Liver (tissue), 9 donors: Measurements from ENCODE around the gene HYAL1. TPM values are rescaled to one million over a fixed set of nuclear protein-coding genes. Genes with fewer than 3 reads are reported as not detected.

ENCODE experiments used
- DNase-seq: peaks from one replicate; pipeline ENCODE4 v3.0.0-alpha.2; 2017; ENCODE audit warnings: low spot score
- H3K27ac ChIP-seq, 2 donors: one replicate each; pipeline ENCODE4 v1.7.0; 2013; ENCODE audit warnings: inconsistent platforms in 2 of 2, low read length in 2 of 2, control low read depth in 1 of 2, low read depth in 1 of 2, mild to moderate bottlenecking in 1 of 2
- H3K27me3 ChIP-seq, 4 donors: one replicate each; pipeline versions ENCODE4 v1.6.1 to v1.7.0; 2013; ENCODE audit warnings: low read length in 3 of 4, inconsistent platforms in 1 of 4, mild to moderate bottlenecking in 1 of 4, moderate library complexity in 1 of 4; ENCODE audit not compliant: control insufficient read depth in 4 of 4, insufficient read depth in 4 of 4
- H3K36me3 ChIP-seq, 4 donors: one replicate each; pipeline versions ENCODE4 v1.6.1 to v1.7.0; 2013; ENCODE audit warnings: low read length in 3 of 4, mild to moderate bottlenecking in 3 of 4, low read depth in 1 of 4, moderate library complexity in 1 of 4; ENCODE audit not compliant: control insufficient read depth in 4 of 4, insufficient read depth in 3 of 4
- H3K4me1 ChIP-seq, 4 donors: one replicate each; pipeline versions ENCODE4 v1.6.1 to v1.7.0; 2013; ENCODE audit warnings: low read length in 3 of 4, mild to moderate bottlenecking in 3 of 4, moderate library complexity in 1 of 4; ENCODE audit not compliant: control insufficient read depth in 4 of 4, insufficient read depth in 4 of 4
- H3K4me3 ChIP-seq, 3 donors: one replicate each; pipeline versions ENCODE4 v1.6.1 to v1.7.0; 2013; ENCODE audit warnings: low read length in 3 of 3, control low read depth in 1 of 3, low read depth in 1 of 3, mild to moderate bottlenecking in 1 of 3
- H3K9ac ChIP-seq, 2 donors: one replicate each; pipeline ENCODE4 v1.7.0; 2013; ENCODE audit warnings: low read length in 2 of 2, mild to moderate bottlenecking in 2 of 2, moderate library complexity in 2 of 2, control low read depth in 1 of 2, low read depth in 1 of 2
- H3K9me3 ChIP-seq, 4 donors: one replicate each; pipeline versions ENCODE4 v1.6.1 to v1.7.0; 2013; ENCODE audit warnings: low read length in 3 of 4; ENCODE audit not compliant: control insufficient read depth in 4 of 4
- EGR1 ChIP-seq, 2 donors: IDR thresholded peaks; 2 replicates each; pipeline ENCODE4 v1.6.1; 2016 to 2018; ENCODE audit warnings: antibody characterized with exemption in 2 of 2, low read depth in 2 of 2
- FOXA1 ChIP-seq: IDR thresholded peaks from 2 replicates; pipeline ENCODE4 v1.6.1; 2016; ENCODE audit warnings: antibody characterized with exemption
- FOXA2 ChIP-seq: IDR thresholded peaks from 2 replicates; pipeline ENCODE4 v1.6.1; 2016; ENCODE audit warnings: antibody characterized with exemption
- GABPA ChIP-seq, 2 donors: IDR thresholded peaks in 1 of 2; conservative IDR thresholded peaks in 1 of 2; 2 replicates each; pipeline ENCODE4 v1.6.1; 2016; ENCODE audit warnings: antibody characterized with exemption in 2 of 2, mild to moderate bottlenecking in 1 of 2, moderate library complexity in 1 of 2
- HNF4A ChIP-seq, 2 donors: conservative IDR thresholded peaks; 2 replicates each; pipeline ENCODE4 v1.6.1; 2016; ENCODE audit warnings: antibody characterized with exemption in 2 of 2, mild to moderate bottlenecking in 2 of 2
- HNF4G ChIP-seq: IDR thresholded peaks from 2 replicates; pipeline ENCODE4 v1.6.1; 2016; ENCODE audit warnings: antibody characterized with exemption
- JUND ChIP-seq, 2 donors: IDR thresholded peaks; 2 replicates each; pipeline ENCODE4 v1.6.1; 2016; ENCODE audit warnings: antibody characterized with exemption in 2 of 2
- NR2F2 ChIP-seq: IDR thresholded peaks from 2 replicates; pipeline ENCODE4 v1.6.1; 2016; ENCODE audit warnings: antibody characterized with exemption
- RAD21 ChIP-seq, 2 donors: IDR thresholded peaks; 2 replicates each; pipeline ENCODE4 v1.6.1; 2016; ENCODE audit warnings: antibody characterized with exemption in 2 of 2, mild to moderate bottlenecking in 2 of 2
- RXRA ChIP-seq, 2 donors: IDR thresholded peaks; 2 replicates each; pipeline ENCODE4 v1.6.1; 2017 to 2018; ENCODE audit warnings: antibody characterized with exemption in 2 of 2, mild to moderate bottlenecking in 1 of 2
- TAF1 ChIP-seq: conservative IDR thresholded peaks from 2 replicates; pipeline ENCODE4 v1.6.1; 2016; ENCODE audit warnings: antibody characterized with exemption, mild to moderate bottlenecking
- YY1 ChIP-seq: IDR thresholded peaks from 2 replicates; pipeline ENCODE4 v1.6.1; 2016; ENCODE audit warnings: antibody characterized with exemption, mild to moderate bottlenecking
- WGBS: extraction: QIAGEN DNeasy Blood & Tissue Kit; methylation state at CpG from one replicate; pipeline ENCODE4 v1.1.7; 2013; 5-methylcytosine and 5-hydroxymethylcytosine counted together
- polyA plus RNA-seq, 2 donors: library from polyadenylated mRNA; stranded (reverse) in 1 of 2; unstranded in 1 of 2; fragments of 200-250 nt in 1 of 2; fragments of >200 nt in 1 of 2; fragmentation: Nextera tagmentation in 1 of 2; extraction: Ambion mirVana in 1 of 2; gene quantifications; one replicate each; pipeline versions ENCODE4 v1.2.1 to v1.2.3, GENCODE V29; 2013 to 2015
- total RNA-seq, 2 donors: library from RNA; depleted of rRNA; stranded (reverse); fragments of >200 nt; gene quantifications; one replicate each; pipeline ENCODE4 v1.2.3, GENCODE V29; 2014
- TF ChIP-seq, protein P1 (sequence below): fragments of 150-350 bp; IDR thresholded peaks from 2 replicates; pipeline ENCODE4 v1.5.1; 2017; ENCODE audit warnings: improper control_type of control experiment, low read depth, low read length; ENCODE audit not compliant: missing input control
- TF ChIP-seq, protein P2 (sequence below): IDR thresholded peaks from 2 replicates; pipeline ENCODE4 v1.6.1; 2016; ENCODE audit warnings: antibody characterized with exemption
- TF ChIP-seq, protein P3 (sequence below): IDR thresholded peaks from 2 replicates; pipeline ENCODE4 v1.6.1; 2016; ENCODE audit warnings: antibody characterized with exemption, mild to moderate bottlenecking
- donor health status: healthy.
- donor health status: healthy.
- donor health status: healthy.
- donor health status: healthy.
- donor health status: healthy.

Gene HYAL1
- total and polyA plus RNA-seq, 4 donors = 82.3 to 156 (median 121) TPM

GRCh38 chr3:50269977-50270413 is 33.4 kb downstream of the HYAL1 start (continued):
- TF ChIP-seq, protein P1, sequence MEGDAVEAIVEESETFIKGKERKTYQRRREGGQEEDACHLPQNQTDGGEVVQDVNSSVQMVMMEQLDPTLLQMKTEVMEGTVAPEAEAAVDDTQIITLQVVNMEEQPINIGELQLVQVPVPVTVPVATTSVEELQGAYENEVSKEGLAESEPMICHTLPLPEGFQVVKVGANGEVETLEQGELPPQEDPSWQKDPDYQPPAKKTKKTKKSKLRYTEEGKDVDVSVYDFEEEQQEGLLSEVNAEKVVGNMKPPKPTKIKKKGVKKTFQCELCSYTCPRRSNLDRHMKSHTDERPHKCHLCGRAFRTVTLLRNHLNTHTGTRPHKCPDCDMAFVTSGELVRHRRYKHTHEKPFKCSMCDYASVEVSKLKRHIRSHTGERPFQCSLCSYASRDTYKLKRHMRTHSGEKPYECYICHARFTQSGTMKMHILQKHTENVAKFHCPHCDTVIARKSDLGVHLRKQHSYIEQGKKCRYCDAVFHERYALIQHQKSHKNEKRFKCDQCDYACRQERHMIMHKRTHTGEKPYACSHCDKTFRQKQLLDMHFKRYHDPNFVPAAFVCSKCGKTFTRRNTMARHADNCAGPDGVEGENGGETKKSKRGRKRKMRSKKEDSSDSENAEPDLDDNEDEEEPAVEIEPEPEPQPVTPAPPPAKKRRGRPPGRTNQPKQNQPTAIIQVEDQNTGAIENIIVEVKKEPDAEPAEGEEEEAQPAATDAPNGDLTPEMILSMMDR = no peak
- TF ChIP-seq GABPA (IDR thresholded peaks at IDR 0.05 in 1 of 2, conservative IDR thresholded peaks at IDR 0.05 in 1 of 2) (no peak), YY1 (no peak), RXRA (IDR thresholded peaks at IDR 0.05) (no peak), JUND (IDR thresholded peaks at IDR 0.05) (no peak), NR2F2 (no peak), HNF4A (conservative IDR thresholded peaks at IDR 0.05) (no peak), HNF4G (no peak), FOXA2 (no peak), RAD21 (IDR thresholded peaks at IDR 0.05) (no peak)
- TF ChIP-seq, protein P2, sequence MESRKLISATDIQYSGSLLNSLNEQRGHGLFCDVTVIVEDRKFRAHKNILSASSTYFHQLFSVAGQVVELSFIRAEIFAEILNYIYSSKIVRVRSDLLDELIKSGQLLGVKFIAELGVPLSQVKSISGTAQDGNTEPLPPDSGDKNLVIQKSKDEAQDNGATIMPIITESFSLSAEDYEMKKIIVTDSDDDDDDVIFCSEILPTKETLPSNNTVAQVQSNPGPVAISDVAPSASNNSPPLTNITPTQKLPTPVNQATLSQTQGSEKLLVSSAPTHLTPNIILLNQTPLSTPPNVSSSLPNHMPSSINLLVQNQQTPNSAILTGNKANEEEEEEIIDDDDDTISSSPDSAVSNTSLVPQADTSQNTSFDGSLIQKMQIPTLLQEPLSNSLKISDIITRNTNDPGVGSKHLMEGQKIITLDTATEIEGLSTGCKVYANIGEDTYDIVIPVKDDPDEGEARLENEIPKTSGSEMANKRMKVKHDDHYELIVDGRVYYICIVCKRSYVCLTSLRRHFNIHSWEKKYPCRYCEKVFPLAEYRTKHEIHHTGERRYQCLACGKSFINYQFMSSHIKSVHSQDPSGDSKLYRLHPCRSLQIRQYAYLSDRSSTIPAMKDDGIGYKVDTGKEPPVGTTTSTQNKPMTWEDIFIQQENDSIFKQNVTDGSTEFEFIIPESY = no peak

GRCh38 chr3:50269460-50269859 is 33.9 kb downstream of the HYAL1 start:
- H3K36me3 ChIP-seq = no peaks in the 10 kb centered on the region
- H3K9ac ChIP-seq = no peak overlapping the region
- 78% methylated on average over 4 of the region's 4 CpGs for WGBS
- H3K27ac ChIP-seq = no peak overlapping the region
- TF ChIP-seq NR2F2 (no peak), FOXA1 (no peak), HNF4G (no peak), RAD21 (IDR thresholded peaks at IDR 0.05) (no peak), HNF4A (conservative IDR thresholded peaks at IDR 0.05) (no peak), RXRA (IDR thresholded peaks at IDR 0.05) (no peak), TAF1 (no peak), EGR1 (IDR thresholded peaks at IDR 0.05; ENCODE audit: low read depth in 2 of 2) (no peak), JUND (IDR thresholded peaks at IDR 0.05) (no peak), GABPA (IDR thresholded peaks at IDR 0.05 in 1 of 2, conservative IDR thresholded peaks at IDR 0.05 in 1 of 2) (no peak)
- TF ChIP-seq, protein P2 = no peak
- TF ChIP-seq, protein P1 = no peak
- TF ChIP-seq, protein P3, sequence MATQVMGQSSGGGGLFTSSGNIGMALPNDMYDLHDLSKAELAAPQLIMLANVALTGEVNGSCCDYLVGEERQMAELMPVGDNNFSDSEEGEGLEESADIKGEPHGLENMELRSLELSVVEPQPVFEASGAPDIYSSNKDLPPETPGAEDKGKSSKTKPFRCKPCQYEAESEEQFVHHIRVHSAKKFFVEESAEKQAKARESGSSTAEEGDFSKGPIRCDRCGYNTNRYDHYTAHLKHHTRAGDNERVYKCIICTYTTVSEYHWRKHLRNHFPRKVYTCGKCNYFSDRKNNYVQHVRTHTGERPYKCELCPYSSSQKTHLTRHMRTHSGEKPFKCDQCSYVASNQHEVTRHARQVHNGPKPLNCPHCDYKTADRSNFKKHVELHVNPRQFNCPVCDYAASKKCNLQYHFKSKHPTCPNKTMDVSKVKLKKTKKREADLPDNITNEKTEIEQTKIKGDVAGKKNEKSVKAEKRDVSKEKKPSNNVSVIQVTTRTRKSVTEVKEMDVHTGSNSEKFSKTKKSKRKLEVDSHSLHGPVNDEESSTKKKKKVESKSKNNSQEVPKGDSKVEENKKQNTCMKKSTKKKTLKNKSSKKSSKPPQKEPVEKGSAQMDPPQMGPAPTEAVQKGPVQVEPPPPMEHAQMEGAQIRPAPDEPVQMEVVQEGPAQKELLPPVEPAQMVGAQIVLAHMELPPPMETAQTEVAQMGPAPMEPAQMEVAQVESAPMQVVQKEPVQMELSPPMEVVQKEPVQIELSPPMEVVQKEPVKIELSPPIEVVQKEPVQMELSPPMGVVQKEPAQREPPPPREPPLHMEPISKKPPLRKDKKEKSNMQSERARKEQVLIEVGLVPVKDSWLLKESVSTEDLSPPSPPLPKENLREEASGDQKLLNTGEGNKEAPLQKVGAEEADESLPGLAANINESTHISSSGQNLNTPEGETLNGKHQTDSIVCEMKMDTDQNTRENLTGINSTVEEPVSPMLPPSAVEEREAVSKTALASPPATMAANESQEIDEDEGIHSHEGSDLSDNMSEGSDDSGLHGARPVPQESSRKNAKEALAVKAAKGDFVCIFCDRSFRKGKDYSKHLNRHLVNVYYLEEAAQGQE = no peak
- no peaks in the 10 kb centered on the region for H3K27me3 ChIP-seq
- DNase-seq = no peak
- no peaks in the 10 kb centered on the region for H3K9me3 ChIP-seq
- H3K4me1 ChIP-seq = peaks cover 1 to 43% (median 21%) of the 10 kb centered on the region in 4 donors
- no peak overlapping the region for H3K4me3 ChIP-seq
